Astrocyte (in vitro differentiated cells and primary cell): ENCODE measurements around the gene UROC1. TPM values are rescaled to one million over a fixed set of nuclear protein-coding genes. Genes with fewer than 3 reads are reported as not detected.

Source experiments
- DNase-seq: peaks from one replicate; pipeline ENCODE4 v3.0.0-alpha.2; 2010; ENCODE audit warnings: low read depth
- FAIRE-seq: peaks from 2 replicates; lab custom pipeline; 2011; peaks lifted over from hg19 to GRCh38; lab: Jason Lieb, UNC
- H2AFZ ChIP-seq: 2 replicates; pipeline ENCODE4 v1.6.0; 2012; ENCODE audit warnings: low read depth, low read length, inconsistent platforms
- H3K27ac ChIP-seq: 2 replicates; pipeline ENCODE4 v1.5.1; 2011; ENCODE audit warnings: low read depth, low read length, inconsistent platforms
- H3K27me3 ChIP-seq: 2 replicates; pipeline ENCODE4 v1.6.0; 2011; ENCODE audit warnings: low read length, inconsistent platforms; ENCODE audit not compliant: insufficient read depth
- H3K36me3 ChIP-seq: 2 replicates; pipeline ENCODE4 v1.5.1; 2011; ENCODE audit warnings: low read length, inconsistent platforms; ENCODE audit not compliant: insufficient read depth
- H3K4me1 ChIP-seq: 2 replicates; pipeline ENCODE4 v1.5.1; 2011; ENCODE audit warnings: low read length, inconsistent platforms; ENCODE audit not compliant: insufficient read depth
- H3K4me2 ChIP-seq: 2 replicates; pipeline ENCODE4 v1.6.0; 2012; ENCODE audit warnings: low read length, inconsistent platforms
- H3K4me3 ChIP-seq: 2 replicates; pipeline ENCODE4 v1.5.1; 2011; ENCODE audit warnings: low read depth, mild to moderate bottlenecking, low read length, inconsistent platforms; ENCODE audit not compliant: insufficient read depth
- H3K79me2 ChIP-seq: 2 replicates; pipeline ENCODE4 v1.6.0; 2012; ENCODE audit warnings: mild to moderate bottlenecking, low read length, inconsistent platforms; ENCODE audit not compliant: insufficient read depth
- H3K9ac ChIP-seq: 2 replicates; pipeline ENCODE4 v1.6.0; 2012; ENCODE audit warnings: mild to moderate bottlenecking, low read length, inconsistent platforms
- H3K9me3 ChIP-seq: 2 replicates; pipeline ENCODE4 v1.5.1; 2012; ENCODE audit warnings: low read depth, mild to moderate bottlenecking, low read length, inconsistent platforms; ENCODE audit not compliant: insufficient read depth
- H4K20me1 ChIP-seq: 2 replicates; pipeline ENCODE4 v1.6.0; 2012; ENCODE audit warnings: low read length, inconsistent platforms; ENCODE audit not compliant: insufficient read depth
- H3K27ac Mint-ChIP-seq: one replicate; pipeline ENCODE4 v1.8.0; 2021; ENCODE audit warnings: mild to moderate bottlenecking, mixed read lengths; ENCODE audit not compliant: unreplicated experiment
- H3K27me3 Mint-ChIP-seq: one replicate; pipeline ENCODE4 v1.8.0; 2021; ENCODE audit warnings: low read depth, mixed read lengths; ENCODE audit not compliant: unreplicated experiment
- H3K36me3 Mint-ChIP-seq: one replicate; pipeline ENCODE4 v1.8.0; 2021; ENCODE audit warnings: low read depth, mixed read lengths; ENCODE audit not compliant: unreplicated experiment
- H3K4me1 Mint-ChIP-seq: one replicate; pipeline ENCODE4 v1.8.0; 2021; ENCODE audit warnings: low read depth, mixed read lengths; ENCODE audit not compliant: unreplicated experiment
- H3K4me3 Mint-ChIP-seq: one replicate; pipeline ENCODE4 v1.8.0; 2021; ENCODE audit warnings: mild to moderate bottlenecking, moderate library complexity, mixed read lengths; ENCODE audit not compliant: unreplicated experiment
- H3K9me3 Mint-ChIP-seq: one replicate; pipeline ENCODE4 v1.8.0; 2021; ENCODE audit warnings: mild to moderate bottlenecking, mixed read lengths; ENCODE audit not compliant: unreplicated experiment
- EZH2 ChIP-seq: IDR thresholded peaks from 2 replicates; pipeline ENCODE4 v1.6.1; 2012; ENCODE audit warnings: mild to moderate bottlenecking, low read length, inconsistent platforms; ENCODE audit not compliant: insufficient read depth
- total RNA-seq: library from RNA; stranded (reverse); gene quantifications from 2 replicates; pipeline ENCODE4 v1.2.1, GENCODE V29; 2021
- TF ChIP-seq, protein P1 (sequence below): IDR thresholded peaks from 2 replicates; pipeline ENCODE4 v1.5.1; 2011; ENCODE audit warnings: low read depth, mild to moderate bottlenecking, inconsistent platforms, low read length, moderate library complexity; ENCODE audit not compliant: insufficient read depth

UROC1 gene
- total RNA-seq, 1 donor from 2014 or later, result not detected

DNA sequence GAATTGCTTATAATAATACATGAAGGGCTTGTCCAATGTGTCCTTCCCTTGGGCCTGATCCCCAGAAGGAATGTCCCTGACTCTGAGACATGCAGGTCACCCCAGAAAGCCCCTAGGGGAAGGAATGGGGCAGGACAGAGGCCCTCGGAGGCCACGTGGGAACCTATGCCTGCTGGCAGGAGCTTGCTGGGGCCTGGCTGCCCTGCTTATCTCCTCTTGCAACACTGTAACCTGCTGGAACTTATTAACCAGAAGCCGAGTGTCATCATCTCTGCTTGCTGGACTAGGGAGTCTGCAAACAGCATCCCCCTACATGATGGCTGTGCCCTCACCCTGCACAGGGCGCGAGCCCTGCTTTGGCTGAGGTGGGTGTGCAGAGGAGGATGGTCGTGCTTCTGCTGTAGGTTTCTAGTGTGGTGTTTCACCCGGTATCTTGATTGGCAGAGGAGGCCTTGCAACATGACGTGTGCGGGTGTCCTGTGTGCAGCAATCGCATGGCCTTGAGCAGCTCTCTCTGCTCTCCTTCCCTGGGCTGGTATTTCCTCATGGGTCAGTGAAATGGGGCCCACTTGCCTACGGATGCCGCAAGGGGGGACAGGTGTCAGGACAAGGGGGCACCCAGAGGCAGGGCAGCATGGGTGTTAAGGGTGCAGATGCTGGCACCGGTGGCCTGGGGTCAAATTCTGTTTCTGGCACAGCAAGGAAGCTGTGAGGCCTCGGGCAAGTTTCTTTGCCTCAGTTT, 11.4 kb upstream of the UROC1 start:
- Histone ChIP-seq H3K4me1 (peaks cover 1% of the 10 kb centered on the region), H3K79me2 (no peaks in the 10 kb centered on the region), H3K9me3 (no peaks in the 10 kb centered on the region), H3K36me3 (no peaks in the 10 kb centered on the region), H3K4me2 (no peak overlapping the region), H4K20me1 (no peaks in the 10 kb centered on the region), H3K9ac (no peak overlapping the region), H3K27me3 (peaks cover 30% of the 10 kb centered on the region), H3K4me3 (no peak overlapping the region), H3K27ac (no peak overlapping the region), H2AFZ (no peak overlapping the region)
- H3K27ac Mint-ChIP-seq, result no peak overlapping the region
- no peaks in the 10 kb centered on the region for H3K36me3 Mint-ChIP-seq
- H3K27me3 Mint-ChIP-seq, result peaks cover 61% of the 10 kb centered on the region
- H3K4me3 Mint-ChIP-seq, result no peak overlapping the region
- TF ChIP-seq, protein P1, sequence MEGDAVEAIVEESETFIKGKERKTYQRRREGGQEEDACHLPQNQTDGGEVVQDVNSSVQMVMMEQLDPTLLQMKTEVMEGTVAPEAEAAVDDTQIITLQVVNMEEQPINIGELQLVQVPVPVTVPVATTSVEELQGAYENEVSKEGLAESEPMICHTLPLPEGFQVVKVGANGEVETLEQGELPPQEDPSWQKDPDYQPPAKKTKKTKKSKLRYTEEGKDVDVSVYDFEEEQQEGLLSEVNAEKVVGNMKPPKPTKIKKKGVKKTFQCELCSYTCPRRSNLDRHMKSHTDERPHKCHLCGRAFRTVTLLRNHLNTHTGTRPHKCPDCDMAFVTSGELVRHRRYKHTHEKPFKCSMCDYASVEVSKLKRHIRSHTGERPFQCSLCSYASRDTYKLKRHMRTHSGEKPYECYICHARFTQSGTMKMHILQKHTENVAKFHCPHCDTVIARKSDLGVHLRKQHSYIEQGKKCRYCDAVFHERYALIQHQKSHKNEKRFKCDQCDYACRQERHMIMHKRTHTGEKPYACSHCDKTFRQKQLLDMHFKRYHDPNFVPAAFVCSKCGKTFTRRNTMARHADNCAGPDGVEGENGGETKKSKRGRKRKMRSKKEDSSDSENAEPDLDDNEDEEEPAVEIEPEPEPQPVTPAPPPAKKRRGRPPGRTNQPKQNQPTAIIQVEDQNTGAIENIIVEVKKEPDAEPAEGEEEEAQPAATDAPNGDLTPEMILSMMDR, result no peak
- TF ChIP-seq EZH2, result no peak
- DNase-seq (no peak), FAIRE-seq (no peak)
- H3K4me1 Mint-ChIP-seq, result no peaks in the 10 kb centered on the region
- H3K9me3 Mint-ChIP-seq, result no peaks in the 10 kb centered on the region

DNA sequence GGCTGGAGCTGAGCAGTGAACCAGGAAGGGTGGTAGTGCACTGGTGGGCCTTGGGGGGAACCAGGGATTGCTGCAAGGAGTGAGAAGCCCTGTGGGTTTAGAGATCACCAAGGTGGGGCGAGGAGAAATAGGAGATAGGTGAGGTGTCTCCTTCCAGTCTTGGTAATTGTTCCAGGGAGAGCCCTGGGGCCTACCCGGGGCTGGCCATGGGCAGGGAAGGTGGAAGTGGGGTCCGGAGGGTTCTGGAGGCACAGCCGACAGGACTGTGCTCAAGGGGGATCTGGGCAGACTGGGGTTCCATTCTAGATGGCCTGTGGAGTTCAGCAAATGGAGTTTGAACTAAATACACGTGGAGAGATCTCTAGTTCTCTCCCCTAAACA, 10.8 kb upstream of the UROC1 start:
- Histone ChIP-seq H4K20me1 (no peaks in the 10 kb centered on the region), H3K4me2 (no peak overlapping the region), H3K79me2 (no peaks in the 10 kb centered on the region), H3K4me1 (peaks cover 7% of the 10 kb centered on the region), H3K9ac (no peak overlapping the region), H3K4me3 (no peak overlapping the region), H3K27me3 (peaks cover 29% of the 10 kb centered on the region), H2AFZ (no peak overlapping the region), H3K27ac (no peak overlapping the region), H3K9me3 (no peaks in the 10 kb centered on the region), H3K36me3 (no peaks in the 10 kb centered on the region)
- H3K4me1 Mint-ChIP-seq, result no peaks in the 10 kb centered on the region
- DNase-seq (no peak), FAIRE-seq (no peak)
- no peaks in the 10 kb centered on the region for H3K9me3 Mint-ChIP-seq
- peaks cover 59% of the 10 kb centered on the region for H3K27me3 Mint-ChIP-seq
- TF ChIP-seq, protein P1, result no peak
- no peak for TF ChIP-seq EZH2
- no peak overlapping the region for H3K27ac Mint-ChIP-seq
- H3K4me3 Mint-ChIP-seq, result no peak overlapping the region
- H3K36me3 Mint-ChIP-seq, result no peaks in the 10 kb centered on the region
